Effector memory CD8-positive, alpha-beta T cell (primary cell): ENCODE data around the gene PCSK6.
"Not testable (repeated sequence)": the region's sequence is repeated elsewhere in the genome, so short reads cannot be mapped to it uniquely, and the experiment has no call there.

Experiments
- ATAC-seq: fragments of 150-1000 bp; cut with Tn5 transposase; replicated peaks from 2 replicates; pipeline ENCODE4 v1.10.0; 2021; ENCODE audit warnings: mild to moderate bottlenecking, moderate library complexity
- DNase-seq, 3 experiments: peaks; one replicate each; pipeline ENCODE4 v3.0.0; 2021
- H3K27ac Mint-ChIP-seq, 2 donors: one replicate each; pipeline ENCODE4 v1.8.0; 2022; ENCODE audit warnings: mild to moderate bottlenecking in 2 of 2, mixed read lengths in 2 of 2, moderate library complexity in 2 of 2
- H3K27me3 Mint-ChIP-seq, 2 donors: one replicate each; pipeline ENCODE4 v1.8.0; 2022; ENCODE audit warnings: mixed read lengths in 2 of 2
- H3K36me3 Mint-ChIP-seq: one replicate; pipeline ENCODE4 v1.8.0; 2022; ENCODE audit warnings: mild to moderate bottlenecking, moderate library complexity, mixed read lengths; ENCODE audit not compliant: insufficient read depth
- H3K4me1 Mint-ChIP-seq, 2 donors: one replicate each; pipeline ENCODE4 v1.8.0; 2022; ENCODE audit warnings: low read depth in 2 of 2, mixed read lengths in 2 of 2
- H3K4me3 Mint-ChIP-seq, 2 donors: one replicate each; pipeline ENCODE4 v1.8.0; 2022; ENCODE audit warnings: mild to moderate bottlenecking in 2 of 2, mixed read lengths in 2 of 2, moderate library complexity in 2 of 2
- H3K9me3 Mint-ChIP-seq, 2 donors: one replicate each; pipeline ENCODE4 v1.8.0; 2022; ENCODE audit warnings: mixed read lengths in 2 of 2

Gene PCSK6

GRCh38 chr15:101464999-101465669 is 24.4 kb downstream of the PCSK6 start:
- ATAC-seq (no peak), DNase-seq (no peak)
- no peaks in the 10 kb centered on the region for H3K36me3 Mint-ChIP-seq
- H3K27me3 Mint-ChIP-seq, result peaks cover 45 to 55% of the 10 kb centered on the region in 2 donors
- H3K27ac Mint-ChIP-seq, result no peak overlapping the region
- H3K4me3 Mint-ChIP-seq, result no peak overlapping the region
- H3K9me3 Mint-ChIP-seq, result no peaks in the 10 kb centered on the region
- H3K4me1 Mint-ChIP-seq, result peaks cover 0 to 2% of the 10 kb centered on the region in 2 donors

GRCh38 chr15:101464256-101464998 is 25.1 kb downstream of the PCSK6 start:
- no peaks in the 10 kb centered on the region for H3K36me3 Mint-ChIP-seq
- ATAC-seq (no peak), DNase-seq (no peak)
- H3K27ac Mint-ChIP-seq, result no peak overlapping the region
- H3K4me3 Mint-ChIP-seq, result no peak overlapping the region
- H3K4me1 Mint-ChIP-seq, result peaks cover 0 to 2% of the 10 kb centered on the region in 2 donors
- no peaks in the 10 kb centered on the region for H3K9me3 Mint-ChIP-seq
- peaks cover 52 to 62% of the 10 kb centered on the region in 2 donors for H3K27me3 Mint-ChIP-seq

DNA sequence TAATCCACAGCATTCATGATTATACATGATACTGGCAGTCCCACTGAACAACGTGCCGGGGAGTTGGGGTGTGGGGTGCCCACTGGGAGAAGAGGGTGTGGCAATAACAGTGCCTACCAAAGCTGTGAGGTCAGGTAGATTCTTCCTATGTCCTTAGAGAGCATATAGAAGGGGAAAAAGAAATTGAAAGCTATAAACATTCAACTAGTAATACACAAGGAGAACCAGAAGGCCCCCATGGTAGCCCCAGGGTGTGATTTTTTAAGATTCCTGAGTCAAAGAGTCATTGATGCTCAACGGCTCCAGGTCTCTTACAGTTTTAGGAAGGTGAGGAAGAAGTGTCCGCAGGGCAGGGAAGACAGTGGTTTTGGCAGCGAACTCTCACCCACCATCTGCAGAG is 25.8 kb downstream of the PCSK6 start:
- not testable (repeated sequence) for ATAC-seq, H3K9me3 Mint-ChIP-seq, H3K4me3 Mint-ChIP-seq, H3K27ac Mint-ChIP-seq, H3K36me3 Mint-ChIP-seq, DNase-seq, H3K4me1 Mint-ChIP-seq
- H3K27me3 Mint-ChIP-seq, result peaks cover 59 to 70% of the 10 kb centered on the region in 2 donors

GRCh38 chr15:101463270-101463669 is 26.2 kb downstream of the PCSK6 start:
- Mint-ChIP-seq H3K4me1 (peaks cover 0 to 2% of the 10 kb centered on the region in 2 donors), H3K36me3 (no peaks in the 10 kb centered on the region), H3K27ac (no peak overlapping the region), H3K4me3 (no peak overlapping the region), H3K27me3 (peaks cover 59 to 74% of the 10 kb centered on the region in 2 donors), H3K9me3 (no peaks in the 10 kb centered on the region)
- ATAC-seq (no peak), DNase-seq (no peak)

DNA sequence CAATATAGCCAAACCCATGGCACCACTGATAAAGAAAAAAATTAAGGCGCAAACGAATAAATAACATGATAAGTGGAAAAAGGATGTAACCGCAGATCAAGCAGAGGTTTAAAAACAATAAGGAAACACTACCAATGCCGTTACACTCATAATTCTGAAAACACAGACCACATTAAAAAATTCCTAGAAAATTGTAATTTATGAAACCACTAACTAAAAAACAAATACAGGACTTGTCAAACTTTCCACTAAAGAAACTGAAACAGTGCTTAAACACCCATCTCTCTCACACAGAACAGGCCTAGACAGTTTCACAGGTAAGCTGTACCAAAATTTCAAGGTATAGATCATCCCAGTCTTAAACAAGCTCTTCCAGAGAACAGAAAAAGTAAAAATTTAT is 28.4 kb downstream of the PCSK6 start:
- H3K9me3 Mint-ChIP-seq, result no peaks in the 10 kb centered on the region
- no peak for ATAC-seq
- H3K27me3 Mint-ChIP-seq, result peaks cover 52 to 87% of the 10 kb centered on the region in 2 donors
- H3K4me1 Mint-ChIP-seq, result peaks cover 0 to 2% of the 10 kb centered on the region in 2 donors
- no peak overlapping the region for H3K4me3 Mint-ChIP-seq
- DNase-seq, result no peak
- no peaks in the 10 kb centered on the region for H3K36me3 Mint-ChIP-seq
- H3K27ac Mint-ChIP-seq, result no peak overlapping the region

- peaks cover 0 to 2% of the 10 kb centered on the region in 2 donors for H3K4me1 Mint-ChIP-seq
- H3K36me3 Mint-ChIP-seq, result no peaks in the 10 kb centered on the region
- DNase-seq (no peak), ATAC-seq (no peak)
- H3K4me3 Mint-ChIP-seq, result no peak overlapping the region
- H3K9me3 Mint-ChIP-seq, result no peaks in the 10 kb centered on the region
- H3K27me3 Mint-ChIP-seq, result peaks cover 55 to 86% of the 10 kb centered on the region in 2 donors
- H3K27ac Mint-ChIP-seq, result no peak overlapping the region
These were observed 29.8 kb downstream of the PCSK6 start for GRCh38 chr15:101459579-101460300.

DNA sequence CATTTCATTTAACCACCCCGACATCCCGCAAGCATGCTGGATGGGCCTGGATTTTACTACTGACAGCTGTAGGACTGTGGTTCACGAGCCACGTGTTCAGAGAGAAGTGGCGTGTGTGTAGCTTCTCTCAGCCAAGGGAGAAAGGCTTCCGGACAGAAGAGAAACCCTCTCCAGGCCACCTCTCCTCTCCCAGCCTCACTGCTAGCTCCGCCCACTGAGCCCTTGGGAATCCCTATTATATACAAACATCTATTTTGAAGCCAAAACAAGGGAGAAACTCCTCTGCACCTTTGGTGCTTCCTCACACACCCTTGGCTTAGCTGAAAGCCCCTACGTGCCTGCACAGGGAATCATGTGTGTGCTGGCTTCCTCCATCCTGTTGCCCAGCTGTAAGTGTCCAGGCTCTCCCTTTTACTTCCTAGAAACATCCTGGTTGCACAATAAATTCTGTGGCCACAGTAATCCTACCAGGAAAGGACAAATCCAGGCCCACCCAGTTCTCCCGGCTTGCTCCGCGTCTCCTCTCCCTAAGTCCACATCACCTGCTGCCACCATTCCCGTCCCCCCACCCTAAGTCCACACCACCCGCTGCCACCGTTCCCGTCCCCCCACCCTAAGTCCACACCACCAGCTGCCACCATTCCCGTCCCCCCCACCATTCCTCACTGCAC is 30.5 kb downstream of the PCSK6 start:
- Mint-ChIP-seq H3K27ac (no peak overlapping the region), H3K9me3 (no peaks in the 10 kb centered on the region), H3K36me3 (no peaks in the 10 kb centered on the region), H3K4me3 (no peak overlapping the region), H3K27me3 (peaks cover 55 to 84% of the 10 kb centered on the region in 2 donors), H3K4me1 (peaks cover 0 to 2% of the 10 kb centered on the region in 2 donors)
- ATAC-seq (no peak), DNase-seq (no peak)

- Mint-ChIP-seq H3K27me3 (peaks cover 55 to 84% of the 10 kb centered on the region in 2 donors), H3K36me3 (no peaks in the 10 kb centered on the region), H3K27ac (no peak overlapping the region), H3K4me3 (no peak overlapping the region), H3K9me3 (no peaks in the 10 kb centered on the region), H3K4me1 (no peaks in the 10 kb centered on the region)
- ATAC-seq, result no peak
- no peak for DNase-seq
These were observed 31.2 kb downstream of the PCSK6 start for GRCh38 chr15:101458158-101458900.

DNA sequence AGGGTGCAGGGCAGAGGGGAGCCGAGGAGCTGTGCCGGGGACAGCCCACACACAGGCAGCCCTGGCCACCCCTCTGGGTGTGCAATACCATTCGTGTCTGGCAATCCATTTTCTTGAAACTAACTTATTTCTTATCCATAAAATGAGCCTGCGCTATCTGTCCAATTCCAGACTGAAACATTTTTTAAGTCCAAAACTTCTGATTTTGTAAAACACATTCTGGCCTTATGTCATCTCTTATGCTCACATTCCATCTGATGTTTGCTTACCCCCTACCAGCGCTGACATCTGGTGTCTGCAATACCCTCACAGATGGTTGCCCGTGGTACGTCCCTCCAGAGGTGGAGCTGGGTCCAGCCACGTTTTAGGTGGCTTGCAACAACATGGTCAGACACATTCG is 31.8 kb downstream of the PCSK6 start:
- Mint-ChIP-seq H3K4me1 (no peaks in the 10 kb centered on the region), H3K27me3 (peaks cover 53 to 84% of the 10 kb centered on the region in 2 donors), H3K36me3 (no peaks in the 10 kb centered on the region), H3K9me3 (no peaks in the 10 kb centered on the region), H3K4me3 (no peak overlapping the region), H3K27ac (no peak overlapping the region)
- no peak for ATAC-seq
- DNase-seq, result no peak

- ATAC-seq (no peak), DNase-seq (no peak)
- no peak overlapping the region for H3K4me3 Mint-ChIP-seq
- H3K27ac Mint-ChIP-seq, result no peak overlapping the region
- peaks cover 55 to 87% of the 10 kb centered on the region in 2 donors for H3K27me3 Mint-ChIP-seq
- H3K4me1 Mint-ChIP-seq, result no peaks in the 10 kb centered on the region
- no peaks in the 10 kb centered on the region for H3K9me3 Mint-ChIP-seq
- no peaks in the 10 kb centered on the region for H3K36me3 Mint-ChIP-seq
These were observed 33.3 kb downstream of the PCSK6 start for GRCh38 chr15:101456057-101456739.

DNA sequence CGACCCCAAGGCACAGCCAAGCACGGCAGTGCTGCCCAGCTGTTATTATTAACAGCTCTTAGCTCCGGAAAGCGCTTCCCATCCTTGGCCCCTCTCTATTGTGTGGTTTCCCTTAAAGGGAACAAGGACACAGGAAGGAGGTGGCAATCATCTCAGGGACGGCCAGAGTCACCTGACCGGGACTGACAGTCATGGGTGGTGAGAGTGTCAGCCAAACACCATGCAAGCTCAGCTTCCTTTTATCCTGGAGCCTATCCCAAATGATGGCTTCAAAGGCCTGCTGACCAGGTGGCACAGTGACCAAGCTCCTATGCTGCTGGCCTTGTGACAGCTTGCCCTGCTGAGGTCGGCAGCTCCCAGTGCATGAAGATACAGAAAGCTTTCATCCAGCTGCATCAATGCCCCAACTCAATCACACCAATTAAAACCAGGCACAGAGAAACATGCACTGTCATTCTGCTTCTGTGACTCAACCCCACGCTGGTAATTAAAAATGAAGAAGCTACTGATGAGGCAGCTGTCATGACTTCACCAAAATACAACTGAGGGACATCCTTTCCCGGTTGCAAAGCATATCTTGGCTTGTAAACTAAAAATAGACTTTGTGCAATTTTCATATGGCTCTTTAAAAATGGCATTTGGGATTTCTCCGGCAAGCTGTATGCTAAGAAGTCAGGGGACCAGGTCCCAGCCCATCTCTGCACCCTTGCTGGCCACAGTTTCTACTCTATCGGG is 34.0 kb downstream of the PCSK6 start:
- Mint-ChIP-seq H3K27me3 (peaks cover 59 to 87% of the 10 kb centered on the region in 2 donors), H3K27ac (no peak overlapping the region), H3K4me3 (no peak overlapping the region), H3K4me1 (no peaks in the 10 kb centered on the region), H3K36me3 (no peaks in the 10 kb centered on the region), H3K9me3 (no peaks in the 10 kb centered on the region)
- ATAC-seq (no peak), DNase-seq (no peak)

GRCh38 chr15:101454781-101455180 is 34.7 kb downstream of the PCSK6 start:
- H3K27ac Mint-ChIP-seq, H3K36me3 Mint-ChIP-seq, DNase-seq, H3K9me3 Mint-ChIP-seq, ATAC-seq, H3K4me1 Mint-ChIP-seq, H3K4me3 Mint-ChIP-seq: not testable (repeated sequence)
- peaks cover 59 to 87% of the 10 kb centered on the region in 2 donors for H3K27me3 Mint-ChIP-seq
